HepG2 (cell line): ENCODE results near the gene PRKAR2A. TPM values are rescaled to one million over a fixed set of nuclear protein-coding genes. Genes with fewer than 3 reads are reported as not detected.
A peak's percentile ranks its signal among the peaks of the same experiment; 100 is the strongest.

Source experiments
- ATF2 ChIP-seq: sonication (generic); formaldehyde crosslinking; IDR thresholded peaks from 2 replicates; pipeline ENCODE4 v1.4.0; 2020; ENCODE audit warnings: missing genetic modification reagents
- ATM ChIP-seq: fragments of 450-650 bp; IDR thresholded peaks from 2 replicates; pipeline ENCODE4 v1.7.1; 2017; ENCODE audit warnings: mild to moderate bottlenecking, borderline replicate concordance
- CREB1 ChIP-seq, 2 experiments: fragments of 450-650 bp in 1 of 2; IDR thresholded peaks; 2 replicates each; pipeline ENCODE4 v1.6.1; 2016 to 2017; ENCODE audit warnings: control low read depth in 1 of 2, mild to moderate bottlenecking in 1 of 2, missing compliant biosample characterization in 1 of 2, missing genetic modification characterization in 1 of 2
- DBP ChIP-seq: sonication (generic); formaldehyde crosslinking; IDR thresholded peaks from 2 replicates; pipeline ENCODE4 v1.4.0; 2020; ENCODE audit warnings: missing genetic modification reagents; ENCODE audit errors: not compliant biosample characterization
- EHMT2 ChIP-seq: fragments of 200-600 bp; sonication (generic); IDR thresholded peaks from 2 replicates; pipeline ENCODE4 v1.7.0; 2017; ENCODE audit warnings: antibody characterized with exemption, low read depth, low read length, borderline replicate concordance
- GLMP ChIP-seq: sonication (generic); formaldehyde crosslinking; IDR thresholded peaks from 2 replicates; pipeline ENCODE4 v1.9.0; 2021; ENCODE audit warnings: missing genetic modification reagents, mild to moderate bottlenecking, borderline replicate concordance
- HINFP ChIP-seq: sonication (generic); formaldehyde crosslinking; IDR thresholded peaks from 2 replicates; pipeline ENCODE4 v1.4.0; 2020; ENCODE audit warnings: low read depth, mild to moderate bottlenecking, missing genetic modification reagents
- IKZF5 ChIP-seq: IDR thresholded peaks from 2 replicates; pipeline ENCODE4 v1.6.1; 2018; ENCODE audit warnings: missing genetic modification reagents, mild to moderate bottlenecking, missing compliant biosample characterization
- IRF2 ChIP-seq: IDR thresholded peaks from 2 replicates; pipeline ENCODE4 v1.6.1; 2018; ENCODE audit warnings: missing genetic modification reagents, missing compliant biosample characterization
- KAT2B ChIP-seq: fragments of 150-350 bp; IDR thresholded peaks from 2 replicates; pipeline ENCODE4 v1.6.1; 2014; ENCODE audit warnings: low read depth, low read length, borderline replicate concordance
- NCOA1 ChIP-seq: sonication (generic); formaldehyde crosslinking; IDR thresholded peaks from 2 replicates; pipeline ENCODE4 v1.9.0; 2021; ENCODE audit warnings: missing genetic modification reagents
- NFKBIZ ChIP-seq: IDR thresholded peaks from 2 replicates; pipeline ENCODE4 v1.6.1; 2018; ENCODE audit warnings: missing genetic modification reagents, missing compliant biosample characterization
- SRSF1 ChIP-seq: fragments of 200-400 bp; formaldehyde crosslinking; optimal IDR thresholded peaks from 2 replicates; pipeline ENCODE3; 2017; ENCODE audit warnings: mild to moderate bottlenecking, low read depth, low read length, moderate library complexity
- TBL1XR1 ChIP-seq: fragments of 150-350 bp; IDR thresholded peaks from 2 replicates; pipeline ENCODE4 v1.6.1; 2014; ENCODE audit warnings: borderline replicate concordance, low read length; ENCODE audit not compliant: partially characterized antibody
- TERF1 ChIP-seq: sonication (generic); formaldehyde crosslinking; IDR thresholded peaks from 2 replicates; pipeline ENCODE4 v1.8.0; 2022; ENCODE audit warnings: mild to moderate bottlenecking, missing genetic modification reagents, moderate library complexity
- ZNF10 ChIP-seq: sonication (generic); formaldehyde crosslinking; IDR thresholded peaks from 2 replicates; pipeline ENCODE4 v1.4.0; 2020; ENCODE audit warnings: mild to moderate bottlenecking, low read depth, missing genetic modification reagents, borderline replicate concordance
- ZNF224 ChIP-seq: sonication (generic); formaldehyde crosslinking; IDR thresholded peaks from 2 replicates; pipeline ENCODE4 v1.5.0; 2020; ENCODE audit warnings: mild to moderate bottlenecking, missing genetic modification reagents
- ZNF652 ChIP-seq: IDR thresholded peaks from 2 replicates; pipeline ENCODE4 v1.6.1; 2016; ENCODE audit warnings: low read depth, borderline replicate concordance
- ZNF768 ChIP-seq: sonication (generic); formaldehyde crosslinking; IDR thresholded peaks from 2 replicates; pipeline ENCODE4 v1.4.0; 2020; ENCODE audit warnings: missing genetic modification reagents
- ZNF784 ChIP-seq: sonication (generic); formaldehyde crosslinking; IDR thresholded peaks from 2 replicates; pipeline ENCODE4 v1.5.1; 2020; ENCODE audit warnings: missing genetic modification reagents, mild to moderate bottlenecking, borderline replicate concordance
- ZSCAN31 ChIP-seq: sonication (generic); formaldehyde crosslinking; IDR thresholded peaks from 2 replicates; pipeline ENCODE4 v1.5.0; 2020; ENCODE audit warnings: low read depth, mild to moderate bottlenecking, missing genetic modification reagents
- polyA plus RNA-seq, 8 experiments: library from polyadenylated mRNA; depleted of rRNA in 3 of 8; stranded (reverse) in 7 of 8; unstranded in 1 of 8; fragments of >200 nt; fragmentation: Illumina TruSeq in 4 of 8; extraction: Trizol in 4 of 8; gene quantifications; 2 replicates each; pipeline versions ENCODE4 v1.2.1 to v1.2.3, GENCODE V29; 2011 to 2016; ENCODE audit warnings: low read depth in 4 of 8, missing spikeins in 1 of 8, mixed read lengths in 1 of 8; ENCODE audit not compliant: insufficient read depth in 1 of 8
- total RNA-seq, 5 experiments: library from RNA; depleted of rRNA; stranded (reverse); fragments of >200 nt; fragmentation: Illumina TruSeq; extraction: Trizol; gene quantifications; 2 replicates each; pipeline ENCODE4 v1.2.3, GENCODE V29; 2016; ENCODE audit warnings: low read depth in 1 of 5

Gene PRKAR2A
- total and polyA plus RNA-seq, 2 of the 13 experiments (the other 11 are each of a cell fraction or from before 2014, with no cell fraction given), result 11.8 to 29.2 TPM

- TF ChIP-seq KAT2B, result no peak
- TF ChIP-seq ZSCAN31, result no peak
- no peak for TF ChIP-seq EHMT2
- TF ChIP-seq IRF2 (CRISPR knock-in tag), result no peak
- no peak for TF ChIP-seq SRSF1
- no peak for TF ChIP-seq DBP (CRISPR knock-in tag)
- no peak for TF ChIP-seq NCOA1 (CRISPR knock-in tag)
- no peak for TF ChIP-seq ZNF652 (CRISPR knock-in tag)
- peak; percentile 61 for TF ChIP-seq IKZF5 (CRISPR knock-in tag)
- no peak for TF ChIP-seq ATM
- TF ChIP-seq ZNF10 (CRISPR knock-in tag), result no peak
- no peak for TF ChIP-seq TBL1XR1
- TF ChIP-seq ATF2 (CRISPR knock-in tag), result no peak
- TF ChIP-seq ZNF224, result no peak
- no peak for TF ChIP-seq NFKBIZ
- TF ChIP-seq GLMP (CRISPR knock-in tag), result no peak
- no peak for TF ChIP-seq ZNF768
- TF ChIP-seq HINFP (CRISPR knock-in tag), result no peak
- TF ChIP-seq TERF1 (CRISPR knock-in tag), result no peak
- no peak; the same call in 1 of the 2 replicates for TF ChIP-seq ZNF784
- peak; percentile 55 for TF ChIP-seq CREB1 (IDR thresholded peaks at IDR 0.05)
- peak; percentile 86 for TF ChIP-seq CREB1 (CRISPR knock-in tag; IDR thresholded peaks at IDR 0.05)
Observed at GRCh38 chr3:48716982-48717746, 130.5 kb downstream of the PRKAR2A start, which contains the start of gene IP6K2 (continued).
